ENCODE measurements around the gene GRIA1.

GRCh38 chr5:153523831-153524230, 33.4 kb downstream of the GRIA1 start:
- no peak for TF ChIP-seq POLR2A (IDR thresholded peaks at IDR 0.05)
- TF ChIP-seq, protein P1, sequence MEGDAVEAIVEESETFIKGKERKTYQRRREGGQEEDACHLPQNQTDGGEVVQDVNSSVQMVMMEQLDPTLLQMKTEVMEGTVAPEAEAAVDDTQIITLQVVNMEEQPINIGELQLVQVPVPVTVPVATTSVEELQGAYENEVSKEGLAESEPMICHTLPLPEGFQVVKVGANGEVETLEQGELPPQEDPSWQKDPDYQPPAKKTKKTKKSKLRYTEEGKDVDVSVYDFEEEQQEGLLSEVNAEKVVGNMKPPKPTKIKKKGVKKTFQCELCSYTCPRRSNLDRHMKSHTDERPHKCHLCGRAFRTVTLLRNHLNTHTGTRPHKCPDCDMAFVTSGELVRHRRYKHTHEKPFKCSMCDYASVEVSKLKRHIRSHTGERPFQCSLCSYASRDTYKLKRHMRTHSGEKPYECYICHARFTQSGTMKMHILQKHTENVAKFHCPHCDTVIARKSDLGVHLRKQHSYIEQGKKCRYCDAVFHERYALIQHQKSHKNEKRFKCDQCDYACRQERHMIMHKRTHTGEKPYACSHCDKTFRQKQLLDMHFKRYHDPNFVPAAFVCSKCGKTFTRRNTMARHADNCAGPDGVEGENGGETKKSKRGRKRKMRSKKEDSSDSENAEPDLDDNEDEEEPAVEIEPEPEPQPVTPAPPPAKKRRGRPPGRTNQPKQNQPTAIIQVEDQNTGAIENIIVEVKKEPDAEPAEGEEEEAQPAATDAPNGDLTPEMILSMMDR (IDR thresholded peaks at IDR 0.05): no peak
